DLD1 (cell line): ENCODE data around the gene F10.

Experiments used
- in situ Hi-C: cut with HindIII; loops from 2 replicates; pipeline ENCODE4 v1.10.0; 2017; ENCODE audit warnings: low sequenced_read_pairs

Gene F10

DNA sequence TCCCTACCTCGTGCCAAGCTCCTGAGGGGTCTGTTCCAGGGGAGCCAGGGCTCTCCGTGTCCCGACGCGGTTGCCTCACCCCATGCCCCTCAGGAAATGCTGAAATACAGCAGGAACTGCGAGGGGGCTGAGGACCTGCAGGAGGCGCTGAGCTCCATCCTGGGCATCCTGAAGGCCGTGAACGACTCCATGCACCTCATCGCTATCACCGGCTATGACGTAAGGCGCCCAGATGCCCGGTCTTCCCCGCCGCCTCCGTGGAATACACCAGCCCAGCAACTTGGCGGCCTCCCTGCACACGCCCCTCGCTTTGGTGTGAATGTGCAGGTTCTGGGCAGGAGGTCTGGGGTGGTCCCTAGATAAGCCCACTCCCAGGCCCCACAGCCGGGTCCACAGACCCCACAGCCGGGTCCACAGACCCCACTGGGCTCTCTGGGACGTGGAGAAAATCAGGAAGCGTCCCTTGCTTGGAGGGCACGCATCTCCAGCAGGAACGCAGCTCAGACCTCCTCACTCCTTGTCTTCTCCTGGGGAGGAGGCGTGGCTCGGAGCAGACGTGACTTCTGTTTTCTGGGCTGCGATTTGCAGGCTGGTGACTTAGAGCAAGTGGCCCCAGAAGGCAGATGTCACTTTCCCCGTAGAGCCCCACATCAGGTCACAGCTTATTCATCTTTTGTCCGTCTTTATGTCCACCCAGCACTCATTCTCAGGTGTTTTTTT lies 36.4 kb upstream of the F10 start:
- in situ Hi-C loops: loop anchor here (10.0 kb wide), 1 partner anchor 49 kb away; no protein-coding TSS in a partner anchor

DNA sequence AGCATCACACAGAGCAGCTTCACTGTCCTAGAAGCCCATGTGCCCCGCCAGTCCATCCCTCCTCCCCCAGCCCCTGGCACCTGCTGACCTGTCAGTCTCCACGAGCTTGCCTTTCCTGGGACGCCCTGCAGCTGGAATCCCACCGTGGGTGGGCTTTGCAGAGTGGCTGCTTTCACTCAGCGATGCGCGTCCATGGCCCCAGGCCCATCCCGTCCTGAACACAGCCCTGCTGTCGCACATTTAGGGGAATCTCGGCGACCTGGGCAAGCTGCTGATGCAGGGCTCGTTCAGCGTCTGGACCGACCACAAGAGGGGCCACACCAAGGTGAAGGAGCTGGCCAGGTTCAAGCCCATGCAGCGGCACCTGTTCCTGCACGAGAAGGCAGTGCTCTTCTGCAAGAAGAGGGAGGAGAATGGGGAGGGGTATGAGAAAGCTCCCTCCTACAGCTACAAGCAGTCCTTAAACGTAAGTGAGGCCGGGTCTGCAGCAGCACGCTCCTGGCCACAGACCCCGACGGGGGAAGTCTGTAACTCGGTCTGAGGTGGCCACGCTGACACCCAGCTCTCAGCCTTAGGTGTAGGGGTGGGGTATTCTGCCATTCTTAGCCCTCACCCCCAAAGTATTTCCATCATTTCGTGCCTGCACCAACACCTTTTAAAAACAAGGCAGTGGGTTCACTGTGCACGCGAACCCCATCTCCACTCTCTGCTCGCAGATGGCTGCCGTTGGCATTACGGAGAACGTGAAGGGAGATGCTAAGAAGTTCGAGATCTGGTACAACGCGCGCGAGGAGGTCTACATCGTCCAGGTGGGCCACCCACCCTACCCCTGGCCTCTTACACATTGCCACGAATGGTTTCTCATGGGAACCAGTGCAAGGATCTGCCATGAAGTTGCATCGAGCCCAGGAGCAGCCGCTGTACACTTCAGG lies 35.3 kb upstream of the F10 start:
- in situ Hi-C loops: loop anchor here (10.0 kb wide), 1 partner anchor 48 kb away; no protein-coding TSS in a partner anchor

DNA sequence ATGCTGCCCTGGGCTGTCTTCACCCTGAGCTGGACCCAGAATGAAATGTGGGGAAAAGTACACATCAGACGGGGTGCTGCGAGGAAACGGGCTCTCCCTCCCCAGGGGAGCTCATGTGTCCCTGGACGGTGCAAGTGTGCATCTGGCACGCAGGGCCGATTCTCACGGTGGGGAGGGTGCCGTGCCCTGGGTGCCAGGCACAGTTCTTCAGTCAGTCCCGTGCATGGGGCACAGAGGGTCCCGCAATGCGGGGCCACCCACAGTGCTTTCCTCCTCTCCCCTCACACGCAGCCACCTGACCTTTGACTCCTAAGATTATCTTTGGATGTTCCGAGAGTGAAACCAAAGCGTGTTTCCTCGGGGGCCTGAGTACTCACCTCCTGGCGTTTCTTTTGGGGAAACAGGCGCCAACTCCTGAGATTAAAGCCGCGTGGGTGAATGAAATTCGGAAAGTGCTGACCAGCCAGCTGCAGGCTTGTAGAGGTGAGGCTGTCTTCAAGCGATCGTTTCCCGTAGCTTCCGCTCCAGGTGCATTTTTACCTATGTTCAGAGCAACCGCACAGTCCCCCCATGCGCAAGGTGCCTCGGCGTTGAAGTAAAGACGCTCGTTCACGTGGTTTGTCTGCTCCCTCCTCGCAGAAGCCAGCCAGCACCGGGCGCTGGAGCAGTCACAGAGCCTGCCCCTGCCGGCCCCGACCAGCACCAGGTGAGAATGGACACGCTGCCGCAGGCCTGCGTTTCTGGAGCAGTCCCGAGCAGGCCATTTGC lies 34.5 kb upstream of the F10 start:
- in situ Hi-C loops: loop anchor here (10.0 kb wide), 1 partner anchor 47 kb away; no protein-coding TSS in a partner anchor

DNA sequence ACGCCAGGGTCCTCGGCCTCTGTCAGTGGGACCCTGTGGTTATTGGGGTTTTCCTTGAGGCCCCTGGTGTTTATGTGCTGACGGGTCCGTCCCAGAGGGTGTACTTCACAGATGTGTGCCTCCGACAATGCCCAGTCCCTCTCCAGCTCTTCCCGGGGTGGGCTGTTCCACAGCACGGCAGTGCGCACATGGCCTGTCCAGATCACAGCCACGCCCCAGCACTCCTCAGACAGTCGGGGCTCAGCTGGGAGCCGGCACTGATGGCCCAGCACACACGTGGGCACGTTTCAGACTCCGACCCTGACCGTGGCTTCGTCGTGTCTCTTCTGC lies 33.9 kb upstream of the F10 start:
- in situ Hi-C loops: loop anchor here (10.0 kb wide), 1 partner anchor 46 kb away; no protein-coding TSS in a partner anchor

DNA sequence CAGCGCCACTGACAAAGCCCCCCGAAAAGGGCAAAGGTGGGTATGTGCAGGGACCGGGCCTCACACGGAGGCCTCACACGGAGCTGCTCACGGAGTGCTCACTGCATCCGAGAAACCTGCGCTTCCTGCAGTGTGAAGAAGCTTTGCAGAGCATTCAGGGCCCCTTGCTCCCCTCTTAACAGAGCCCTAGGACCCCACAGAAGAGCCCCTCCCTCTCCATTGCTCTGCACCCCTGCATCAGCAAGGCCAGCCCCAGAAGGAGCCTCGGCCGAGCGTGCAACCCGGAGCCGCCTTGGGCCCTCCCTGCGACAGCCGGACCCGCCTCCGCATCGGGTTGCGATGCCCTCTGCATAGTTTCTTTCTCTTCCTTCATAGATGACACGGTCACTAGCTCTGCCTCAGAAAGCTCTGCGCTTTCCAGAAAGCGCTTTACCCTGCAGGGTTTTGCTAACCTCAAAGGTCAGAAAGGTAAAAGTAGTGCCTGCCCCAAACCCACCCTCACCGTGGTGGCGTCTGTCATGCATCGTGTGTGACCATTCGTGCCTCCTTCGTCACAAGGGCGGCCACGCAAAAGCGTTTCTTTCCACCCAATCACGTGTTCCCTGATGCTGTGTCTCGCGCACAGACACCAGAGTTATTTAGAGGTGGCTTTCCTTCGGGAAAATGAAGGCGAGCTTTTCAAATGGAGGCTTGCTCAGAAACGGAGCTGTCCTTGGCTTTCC lies 32.7 kb upstream of the F10 start:
- in situ Hi-C loops: loop anchor here (10.0 kb wide), 1 partner anchor 45 kb away; no protein-coding TSS in a partner anchor

DNA sequence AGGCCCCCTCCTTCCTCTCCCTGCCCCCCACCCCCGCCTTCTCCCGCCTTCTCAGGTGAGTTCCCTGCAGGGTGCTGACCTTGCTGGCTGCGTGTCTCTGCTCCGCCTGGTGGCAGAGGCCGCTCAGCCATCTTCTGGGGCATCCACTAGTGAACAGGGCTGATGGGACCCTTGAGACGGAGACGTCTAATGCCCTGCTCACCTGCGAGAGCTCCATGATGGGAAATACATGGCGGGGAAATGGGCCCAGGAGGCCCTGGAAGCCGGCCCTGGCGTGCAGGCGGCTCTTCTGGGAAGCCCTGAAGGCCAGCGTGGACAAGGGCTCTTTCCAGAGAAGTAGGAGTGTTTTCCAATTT lies 32.2 kb upstream of the F10 start:
- in situ Hi-C loops: no loop called here

DNA sequence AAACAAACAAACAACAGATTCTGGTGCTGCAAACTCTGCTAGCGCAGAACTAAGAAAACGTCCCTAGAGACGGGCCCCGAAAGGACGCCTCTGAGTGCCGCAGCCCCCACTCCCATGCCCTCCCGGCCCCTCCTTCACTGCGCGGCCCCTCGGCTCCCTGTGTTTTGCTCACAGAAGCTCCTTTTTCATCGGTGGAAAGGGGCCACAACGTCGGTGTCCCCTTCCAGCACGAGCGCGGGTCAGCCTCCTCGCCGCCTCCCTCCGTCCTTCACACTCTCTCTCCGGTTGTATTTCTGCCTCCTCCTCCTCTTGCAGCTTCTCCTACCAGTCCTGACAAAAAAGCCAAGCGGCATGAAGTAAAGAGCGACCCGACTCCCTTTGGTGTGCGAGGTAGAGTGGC lies 31.8 kb upstream of the F10 start:
- in situ Hi-C loops: no loop called here

DNA sequence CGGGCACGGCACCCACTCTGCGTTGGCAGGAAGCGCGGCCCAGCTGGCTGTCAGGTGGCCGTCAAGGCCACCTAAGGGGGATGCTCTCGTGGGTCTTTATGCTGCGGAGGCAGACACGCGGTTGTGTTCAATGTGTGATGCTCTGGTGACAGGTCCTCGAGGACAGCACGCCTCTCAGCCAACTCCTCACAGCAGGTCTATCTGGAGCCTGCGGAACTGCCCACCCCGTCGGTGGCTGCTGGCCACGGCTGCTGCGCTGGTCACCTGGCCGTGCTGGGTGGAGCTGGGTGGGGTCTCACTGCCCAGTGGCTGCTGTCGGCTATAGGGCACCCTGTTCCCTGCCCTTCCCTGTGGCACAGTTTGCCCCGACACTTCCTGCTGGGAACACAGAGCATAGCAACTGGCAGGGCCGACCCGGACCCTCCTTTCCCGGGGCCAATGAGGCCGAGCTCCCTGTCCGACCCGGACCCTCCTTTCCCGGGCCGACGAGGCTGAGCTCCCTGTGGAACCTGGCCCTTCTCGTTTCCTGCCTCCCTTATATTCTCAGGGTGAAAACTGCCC lies 31.3 kb upstream of the F10 start:
- in situ Hi-C loops: no loop called here

DNA sequence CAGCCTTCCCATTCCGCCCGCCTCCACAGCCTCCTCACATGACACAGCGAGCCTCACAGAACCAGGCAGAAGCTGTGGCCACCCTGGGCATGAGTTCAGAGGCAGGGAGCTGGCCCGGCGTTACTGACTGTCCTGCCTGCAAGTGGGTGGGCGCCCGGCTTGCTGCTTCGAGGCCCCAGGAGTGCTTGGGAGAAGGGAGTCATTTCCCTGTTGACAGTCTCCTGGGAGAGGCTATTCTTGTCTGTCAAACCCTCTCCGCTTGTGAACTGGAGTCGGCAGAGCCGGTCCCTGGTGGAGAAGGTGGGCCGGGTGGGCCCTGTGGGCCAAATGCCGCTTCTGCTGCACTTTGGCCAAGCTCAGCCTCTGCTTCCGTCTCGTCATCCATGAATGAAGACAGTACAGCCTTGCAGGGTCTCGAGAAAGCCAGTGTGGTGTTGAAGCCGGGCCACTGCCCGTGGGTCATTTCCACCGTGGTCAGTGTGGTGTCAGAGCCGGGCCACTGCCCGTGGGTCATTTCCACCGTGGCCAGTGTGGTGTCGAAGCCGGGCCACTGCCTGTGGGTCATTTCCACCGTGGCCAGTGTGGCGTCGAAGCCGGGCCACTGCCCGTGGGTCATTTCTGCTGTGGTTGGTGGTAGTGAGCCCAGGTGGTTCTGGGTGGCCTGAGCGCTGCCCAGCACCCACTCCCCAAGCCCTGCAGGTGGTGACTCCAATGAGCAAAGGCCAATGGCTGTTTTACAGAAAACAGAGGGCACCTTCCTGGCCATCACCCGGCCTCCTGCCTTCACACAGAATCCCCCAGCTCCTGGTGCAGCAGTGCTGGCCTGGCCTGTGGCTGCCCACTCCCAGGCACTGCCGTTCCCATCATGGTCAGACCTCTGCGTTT lies 30.5 kb upstream of the F10 start:
- in situ Hi-C loops: no loop called here

DNA sequence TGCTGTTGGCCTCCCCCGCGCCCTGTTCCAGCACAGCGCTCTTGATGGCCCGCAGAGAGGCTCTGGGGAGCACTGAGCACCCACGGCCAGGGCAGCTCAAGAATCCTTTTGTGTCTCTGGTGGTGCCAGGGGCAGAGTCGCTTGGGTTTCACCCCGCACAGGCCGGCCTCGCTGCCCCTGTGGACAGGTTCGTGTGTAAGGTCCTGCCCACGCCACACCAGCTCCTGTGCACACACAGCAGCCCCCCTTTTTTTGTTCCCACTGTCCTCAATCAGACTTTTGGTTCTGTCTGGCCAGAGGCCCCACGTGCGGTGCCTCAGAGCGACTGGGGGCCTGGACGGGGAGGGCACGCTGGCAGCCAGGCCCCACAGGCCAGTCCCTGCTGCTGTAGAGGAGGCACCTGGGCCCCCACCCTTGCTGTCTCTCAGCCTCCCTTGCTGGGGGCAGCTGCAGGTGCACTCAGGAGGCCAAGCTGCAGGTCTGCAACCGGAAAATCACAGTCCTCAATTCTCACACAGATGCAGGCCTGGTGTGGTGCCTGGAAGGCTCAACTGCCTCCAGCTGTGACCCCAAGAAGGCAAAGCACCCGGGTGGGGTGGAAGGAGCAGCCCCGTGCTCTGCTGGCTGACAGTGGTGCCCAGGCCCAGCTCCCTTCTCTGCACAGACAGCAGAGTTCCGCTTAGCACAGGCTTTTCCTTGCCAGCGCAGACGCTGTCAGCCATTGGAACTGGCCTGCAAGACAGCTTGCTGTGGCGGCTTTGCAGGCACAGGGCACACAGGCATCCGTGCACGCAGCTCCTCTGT lies 29.6 kb upstream of the F10 start:
- in situ Hi-C loops: no loop called here

DNA sequence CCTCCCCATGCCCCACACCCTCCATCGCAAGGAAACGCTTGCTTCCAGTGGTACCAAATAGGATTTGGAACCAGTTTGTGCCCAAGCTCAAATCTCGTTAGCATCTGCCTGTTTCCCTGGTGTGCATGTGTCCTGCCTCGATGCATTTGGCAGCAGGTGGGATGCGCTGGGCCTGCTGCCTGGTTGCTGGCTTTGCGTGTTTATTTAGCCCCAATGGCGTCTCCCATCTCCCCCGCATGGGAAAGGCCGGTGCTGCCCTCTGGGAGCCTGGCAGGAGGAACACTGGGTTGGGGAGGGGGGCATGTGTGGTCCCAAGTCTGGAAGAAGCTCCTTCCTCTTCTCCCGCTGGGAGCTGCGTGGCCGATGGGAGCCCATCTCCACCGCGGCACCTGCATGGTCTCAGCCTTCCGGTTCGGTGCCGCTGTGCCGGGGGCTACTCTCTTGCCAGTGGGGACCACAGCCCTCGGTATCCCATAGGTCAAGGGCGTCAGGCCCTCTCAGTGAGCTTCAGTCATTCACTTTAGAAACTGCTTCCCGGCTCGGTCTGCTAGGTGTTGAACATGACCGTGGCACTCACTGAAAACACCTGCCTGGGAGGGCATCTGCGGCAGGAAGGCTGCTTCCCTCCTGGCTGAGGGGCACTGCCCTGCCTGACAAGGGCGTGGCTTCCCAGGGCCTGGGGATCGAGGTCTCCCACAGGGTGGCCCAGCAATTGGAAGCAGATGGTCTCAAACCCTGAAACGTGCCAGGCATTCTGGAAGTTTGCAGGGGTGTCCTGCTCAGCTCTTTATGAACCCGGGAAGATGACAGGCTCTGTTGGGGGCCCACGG lies 28.8 kb upstream of the F10 start:
- in situ Hi-C loops: no loop called here

DNA sequence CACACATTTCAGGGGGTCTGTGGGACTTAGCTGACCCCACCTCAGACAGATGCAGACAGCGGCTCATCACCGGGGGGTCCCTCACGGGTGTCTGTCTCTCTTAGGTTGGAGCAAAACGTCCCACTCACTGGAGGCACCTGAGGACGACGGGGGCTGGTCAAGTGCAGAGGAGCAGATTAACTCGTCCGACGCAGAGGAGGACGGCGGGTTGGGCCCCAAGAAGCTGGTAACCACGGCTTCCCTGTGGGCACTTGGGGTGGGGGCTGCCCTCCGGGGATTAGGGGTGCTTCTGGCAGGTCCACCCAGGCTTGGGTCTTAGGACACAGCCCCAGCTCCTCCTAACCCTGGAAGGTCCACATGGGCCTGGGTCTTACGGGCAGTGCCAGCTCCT lies 28.2 kb upstream of the F10 start:
- in situ Hi-C loops: no loop called here

DNA sequence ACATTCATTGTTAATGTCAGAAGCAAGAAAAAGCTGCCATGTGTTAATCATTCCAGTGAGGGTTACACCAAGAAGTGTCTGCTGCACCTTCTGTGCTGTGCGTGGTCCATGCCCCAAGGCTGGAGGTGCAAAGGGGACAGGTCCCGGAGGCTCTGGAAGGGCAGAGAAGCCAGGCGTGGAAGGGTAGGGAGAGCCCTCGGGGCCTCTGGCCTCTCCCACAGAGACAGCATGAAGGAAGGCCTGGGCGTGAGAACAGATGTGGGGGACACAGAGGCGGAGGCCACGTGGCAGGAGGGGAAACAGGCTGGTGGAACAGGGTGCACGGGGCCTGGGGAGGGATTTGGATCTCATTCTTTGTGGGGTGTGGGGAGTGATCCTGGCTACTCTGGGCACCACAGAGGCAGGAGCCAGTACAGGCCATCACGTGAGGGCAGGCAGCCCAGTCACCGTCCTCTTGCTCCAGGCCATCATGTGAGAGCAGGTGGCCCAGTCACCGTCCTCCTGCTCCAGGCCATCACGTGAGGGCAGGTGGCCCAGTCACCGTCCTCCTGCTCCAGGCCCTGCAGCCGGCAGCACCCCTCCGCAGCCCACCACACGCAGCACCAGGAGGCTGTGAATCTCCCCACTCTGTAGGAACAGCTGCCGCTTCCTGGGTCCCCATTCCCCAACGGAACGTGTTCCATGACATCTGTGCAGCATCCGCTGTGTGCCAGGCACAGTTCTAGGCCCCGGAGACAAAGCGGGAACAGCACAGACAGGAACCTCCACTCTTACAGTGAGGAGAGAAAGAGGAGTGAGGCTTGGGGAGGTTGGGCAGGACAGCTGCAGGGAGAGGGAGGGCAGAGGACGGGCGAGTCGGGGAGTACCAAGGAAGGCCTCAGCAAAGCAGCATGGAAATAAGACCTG lies 27.2 kb upstream of the F10 start:
- in situ Hi-C loops: no loop called here

DNA sequence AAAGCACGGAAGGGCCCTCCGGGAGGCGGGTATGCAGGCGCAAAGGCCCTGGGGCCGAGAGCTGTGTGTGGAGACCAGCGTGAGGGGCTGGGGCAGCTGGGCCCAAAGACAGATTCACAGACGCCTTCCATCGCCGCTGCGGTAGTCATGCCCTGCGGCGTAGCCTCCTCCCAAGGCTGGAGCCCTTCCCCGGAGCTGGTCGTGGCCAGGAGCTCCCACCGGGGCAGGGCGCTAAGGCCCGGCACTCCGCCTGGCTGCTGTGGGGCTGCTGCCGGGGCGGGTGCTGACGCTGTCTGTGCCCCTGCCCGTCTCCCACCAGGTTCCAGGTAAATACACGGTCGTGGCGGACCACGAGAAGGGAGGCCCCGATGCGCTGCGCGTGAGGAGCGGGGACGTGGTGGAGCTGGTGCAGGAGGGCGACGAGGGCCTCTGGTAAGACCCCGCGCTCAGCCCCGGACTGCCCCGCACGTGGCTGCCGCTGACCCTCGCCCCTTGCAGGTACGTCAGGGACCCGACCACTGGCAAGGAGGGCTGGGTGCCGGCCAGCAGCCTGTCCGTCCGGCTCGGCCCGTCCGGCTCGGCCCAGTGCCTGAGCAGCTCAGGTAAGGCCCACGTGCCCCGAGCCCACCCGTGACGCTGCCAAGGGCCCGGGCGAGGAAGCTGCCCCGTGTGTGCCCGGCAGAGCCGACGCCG lies 26.4 kb upstream of the F10 start:
- in situ Hi-C loops: no loop called here

DNA sequence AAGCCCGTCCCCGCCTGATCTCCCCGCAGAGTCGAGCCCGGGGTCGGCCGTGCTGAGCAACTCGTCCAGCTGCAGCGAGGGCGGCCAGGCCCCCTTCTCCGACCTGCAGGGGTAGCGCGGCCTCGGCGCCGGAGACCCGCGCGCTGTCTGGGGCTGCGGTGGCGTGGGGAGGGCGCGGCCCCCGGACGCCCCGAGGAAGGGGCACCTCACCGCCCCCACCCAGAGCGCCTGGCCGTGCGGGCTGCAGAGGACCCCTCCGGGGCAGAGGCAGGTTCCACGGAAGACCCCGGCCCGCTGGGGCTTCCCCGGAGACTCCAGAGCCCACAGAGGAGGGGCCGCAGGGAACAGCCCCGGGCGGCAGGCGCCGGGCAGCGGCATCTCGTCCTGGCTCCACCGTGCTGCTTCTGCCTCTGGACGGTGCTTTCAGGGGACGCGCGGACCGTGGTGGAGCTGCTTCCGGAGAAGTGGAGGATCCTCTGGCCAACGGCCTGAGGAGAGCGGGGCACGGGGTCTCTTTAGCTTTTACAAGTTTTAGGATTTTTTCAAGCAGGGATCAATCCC lies 25.8 kb upstream of the F10 start:
- in situ Hi-C loops: no loop called here

DNA sequence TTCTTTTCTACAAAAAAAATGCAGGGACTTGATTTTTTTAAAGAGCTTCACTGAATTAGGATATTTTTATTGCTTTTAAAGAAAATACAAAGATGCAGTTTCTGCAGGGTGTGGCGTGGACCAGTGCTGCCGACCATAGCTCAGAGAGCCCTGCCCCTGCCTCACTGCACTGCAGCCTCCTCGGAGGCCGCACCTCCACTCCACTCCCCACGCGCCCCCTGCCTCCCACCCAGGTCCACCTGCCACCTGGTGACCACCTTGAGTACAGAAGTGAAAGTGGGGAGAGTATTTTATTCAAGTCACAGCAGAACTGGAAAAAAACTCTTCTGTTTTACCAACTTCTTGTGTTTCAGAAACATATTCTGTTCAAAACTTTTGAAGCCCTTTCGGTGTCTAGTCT lies 24.9 kb upstream of the F10 start:
- in situ Hi-C loops: no loop called here
